Thymus (tissue), 11 donors: ENCODE results near the gene YY1AP1. TPM values are rescaled to one million over a fixed set of nuclear protein-coding genes. Genes with fewer than 3 reads are reported as not detected.
"Not testable (repeated sequence)": the region's sequence is repeated elsewhere in the genome, so short reads cannot be mapped to it uniquely, and the experiment has no call there.

Experiments used
- DNase-seq, 9 donors: peaks; one replicate each; pipeline ENCODE4 v3.0.0-alpha.2; 2013; ENCODE audit warnings: low spot score in 9 of 9, low read depth in 6 of 9, missing footprints in 1 of 9
- H3K27ac ChIP-seq, 2 donors: one replicate each; pipeline ENCODE4 v1.5.1; 2013; ENCODE audit warnings: control low read depth in 1 of 2, low read depth in 1 of 2, low read length in 1 of 2, mild to moderate bottlenecking in 1 of 2, moderate library complexity in 1 of 2
- H3K27me3 ChIP-seq, 2 donors: one replicate each; pipeline ENCODE4 v1.5.1; 2013; ENCODE audit warnings: low read length in 1 of 2; ENCODE audit not compliant: control insufficient read depth in 2 of 2, insufficient read depth in 1 of 2
- H3K36me3 ChIP-seq, 2 donors: one replicate each; pipeline ENCODE4 v1.5.1; 2013; ENCODE audit warnings: low read length in 1 of 2, mild to moderate bottlenecking in 1 of 2, moderate library complexity in 1 of 2; ENCODE audit not compliant: control insufficient read depth in 2 of 2, insufficient read depth in 2 of 2
- H3K4me1 ChIP-seq, 2 donors: one replicate each; pipeline ENCODE4 v1.5.1; 2013; ENCODE audit warnings: low read length in 2 of 2; ENCODE audit not compliant: control insufficient read depth in 2 of 2, insufficient read depth in 2 of 2
- H3K4me3 ChIP-seq, 2 donors: one replicate each; pipeline ENCODE4 v1.5.1; 2013; ENCODE audit warnings: low read length in 2 of 2, control low read depth in 1 of 2, mild to moderate bottlenecking in 1 of 2
- H3K9me3 ChIP-seq, 2 donors: one replicate each; pipeline ENCODE4 v1.5.1; 2013; ENCODE audit warnings: low read length in 1 of 2, mild to moderate bottlenecking in 1 of 2; ENCODE audit not compliant: control insufficient read depth in 2 of 2, insufficient read depth in 1 of 2
- WGBS: extraction: QIAGEN DNeasy Blood & Tissue Kit; methylation state at CpG from one replicate; pipeline ENCODE4 v1.1.7; 2013; 5-methylcytosine and 5-hydroxymethylcytosine counted together
- polyA plus RNA-seq: library from polyadenylated mRNA; stranded (reverse); fragments of 200-250 nt; gene quantifications from one replicate; pipeline ENCODE4 v1.2.3, GENCODE V29; 2013
- total RNA-seq: library from RNA; stranded (reverse); fragments of 120-200 nt; gene quantifications from one replicate; pipeline ENCODE4 v1.2.4, GENCODE V29; 2013
- donor health status: healthy.

Gene YY1AP1
- total and polyA plus RNA-seq, 2 donors = 46.0 to 109 TPM

GRCh38 chr1:155687705-155688323 lies 760 bp downstream of the YY1AP1 start:
- not testable (repeated sequence) for H3K27me3 ChIP-seq, H3K9me3 ChIP-seq
- peaks cover 6 to 15% of the 10 kb centered on the region in 2 donors for H3K4me1 ChIP-seq
- H3K36me3 ChIP-seq = peaks cover 3 to 28% of the 10 kb centered on the region in 2 donors
- DNase-seq = peak in 1 of 9 donors; percentile 33
- WGBS = under 1% methylated on average over 28 of the region's 35 CpGs
- H3K27ac ChIP-seq = peak overlapping the region; percentile 79 to 94
- H3K4me3 ChIP-seq = peak overlapping the region; percentile 81 to 99

GRCh38 chr1:155681776-155682175 lies 6.8 kb downstream of the YY1AP1 start:
- H3K9me3 ChIP-seq = no peaks in the 10 kb centered on the region
- H3K36me3 ChIP-seq = peaks cover 18 to 53% of the 10 kb centered on the region in 2 donors
- no peak overlapping the region for H3K4me3 ChIP-seq
- H3K27ac ChIP-seq = no peak overlapping the region
- 97% methylated on average over 2 of the region's 2 CpGs for WGBS
- DNase-seq = no peak
- no peaks in the 10 kb centered on the region for H3K27me3 ChIP-seq
- peaks cover 4 to 6% of the 10 kb centered on the region in 2 donors for H3K4me1 ChIP-seq

GRCh38 chr1:155680531-155680930 lies 8.0 kb downstream of the YY1AP1 start:
- H3K4me3 ChIP-seq = no peak overlapping the region
- no peaks in the 10 kb centered on the region for H3K27me3 ChIP-seq
- no peak overlapping the region for H3K27ac ChIP-seq
- no peaks in the 10 kb centered on the region for H3K4me1 ChIP-seq
- peaks cover 30 to 61% of the 10 kb centered on the region in 2 donors for H3K36me3 ChIP-seq
- no peak for DNase-seq
- 98% methylated on average over 6 of the region's 6 CpGs for WGBS
- no peaks in the 10 kb centered on the region for H3K9me3 ChIP-seq

- peaks cover 43 to 73% of the 10 kb centered on the region in 2 donors for H3K36me3 ChIP-seq
- not testable (repeated sequence) for DNase-seq, H3K4me3 ChIP-seq, H3K9me3 ChIP-seq, H3K27ac ChIP-seq, H3K4me1 ChIP-seq, H3K27me3 ChIP-seq
- 97% methylated on average over 1 of the region's 1 CpG for WGBS
These were observed 9.6 kb downstream of the YY1AP1 start for GRCh38 chr1:155678992-155679391.

- H3K36me3 ChIP-seq = peaks cover 47 to 72% of the 10 kb centered on the region in 2 donors
These were observed 10.5 kb downstream of the YY1AP1 start for GRCh38 chr1:155678027-155678426.

GRCh38 chr1:155673003-155673402 lies 15.6 kb downstream of the YY1AP1 start:
- no peak for DNase-seq
- H3K4me3 ChIP-seq = no peak overlapping the region
- H3K27ac ChIP-seq = no peak overlapping the region
- H3K27me3 ChIP-seq = no peaks in the 10 kb centered on the region
- peaks cover 58 to 92% of the 10 kb centered on the region in 2 donors for H3K36me3 ChIP-seq
- WGBS = 97% methylated on average over 6 of the region's 6 CpGs
- no peaks in the 10 kb centered on the region for H3K9me3 ChIP-seq
- no peaks in the 10 kb centered on the region for H3K4me1 ChIP-seq

More at GRCh38 chr1:155678027-155678426, 10.5 kb downstream of the YY1AP1 start:
- H3K4me1 ChIP-seq = no peaks in the 10 kb centered on the region
- H3K9me3 ChIP-seq = no peaks in the 10 kb centered on the region
- H3K4me3 ChIP-seq = no peak overlapping the region
- DNase-seq = no peak
- WGBS = 97% methylated on average over 4 of the region's 4 CpGs
- no peaks in the 10 kb centered on the region for H3K27me3 ChIP-seq
- H3K27ac ChIP-seq = no peak overlapping the region

- Histone ChIP-seq H3K4me1 (no peaks in the 10 kb centered on the region), H3K9me3 (no peaks in the 10 kb centered on the region), H3K27ac (no peak overlapping the region), H3K36me3 (peaks cover 69 to 91% of the 10 kb centered on the region in 2 donors), H3K4me3 (no peak overlapping the region), H3K27me3 (no peaks in the 10 kb centered on the region)
- DNase-seq = no peak
- 96% methylated on average over 4 of the region's 4 CpGs for WGBS
These were observed 16.8 kb downstream of the YY1AP1 start for GRCh38 chr1:155671750-155672149.

- DNase-seq = no peak
- Histone ChIP-seq H3K27ac (no peak overlapping the region), H3K27me3 (no peaks in the 10 kb centered on the region), H3K9me3 (no peaks in the 10 kb centered on the region), H3K4me3 (no peak overlapping the region), H3K4me1 (no peaks in the 10 kb centered on the region), H3K36me3 (peaks cover 69 to 87% of the 10 kb centered on the region in 2 donors)
- over 99% methylated on average over 5 of the region's 5 CpGs for WGBS
These were observed 19.1 kb downstream of the YY1AP1 start for GRCh38 chr1:155669233-155670162.

GRCh38 chr1:155661239-155661638 lies 27.3 kb downstream of the YY1AP1 start:
- H3K9me3 ChIP-seq, H3K4me3 ChIP-seq, H3K27me3 ChIP-seq, DNase-seq, H3K27ac ChIP-seq, H3K4me1 ChIP-seq: not testable (repeated sequence)
- H3K36me3 ChIP-seq = peaks cover 69 to 70% of the 10 kb centered on the region in 2 donors
- WGBS = 96% methylated on average over 3 of the region's 4 CpGs
